CD1c-positive myeloid dendritic cell (primary cell): ENCODE results near the gene PLCXD1.
"Not testable (repeated sequence)": the region's sequence is repeated elsewhere in the genome, so short reads cannot be mapped to it uniquely, and the experiment has no call there.

Experiments used
- DNase-seq: peaks from one replicate; pipeline ENCODE4 v3.0.0-alpha.2; 2016; ENCODE audit errors: extremely low spot score

The PLCXD1 gene, protein sequence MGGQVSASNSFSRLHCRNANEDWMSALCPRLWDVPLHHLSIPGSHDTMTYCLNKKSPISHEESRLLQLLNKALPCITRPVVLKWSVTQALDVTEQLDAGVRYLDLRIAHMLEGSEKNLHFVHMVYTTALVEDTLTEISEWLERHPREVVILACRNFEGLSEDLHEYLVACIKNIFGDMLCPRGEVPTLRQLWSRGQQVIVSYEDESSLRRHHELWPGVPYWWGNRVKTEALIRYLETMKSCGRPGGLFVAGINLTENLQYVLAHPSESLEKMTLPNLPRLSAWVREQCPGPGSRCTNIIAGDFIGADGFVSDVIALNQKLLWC

DNA sequence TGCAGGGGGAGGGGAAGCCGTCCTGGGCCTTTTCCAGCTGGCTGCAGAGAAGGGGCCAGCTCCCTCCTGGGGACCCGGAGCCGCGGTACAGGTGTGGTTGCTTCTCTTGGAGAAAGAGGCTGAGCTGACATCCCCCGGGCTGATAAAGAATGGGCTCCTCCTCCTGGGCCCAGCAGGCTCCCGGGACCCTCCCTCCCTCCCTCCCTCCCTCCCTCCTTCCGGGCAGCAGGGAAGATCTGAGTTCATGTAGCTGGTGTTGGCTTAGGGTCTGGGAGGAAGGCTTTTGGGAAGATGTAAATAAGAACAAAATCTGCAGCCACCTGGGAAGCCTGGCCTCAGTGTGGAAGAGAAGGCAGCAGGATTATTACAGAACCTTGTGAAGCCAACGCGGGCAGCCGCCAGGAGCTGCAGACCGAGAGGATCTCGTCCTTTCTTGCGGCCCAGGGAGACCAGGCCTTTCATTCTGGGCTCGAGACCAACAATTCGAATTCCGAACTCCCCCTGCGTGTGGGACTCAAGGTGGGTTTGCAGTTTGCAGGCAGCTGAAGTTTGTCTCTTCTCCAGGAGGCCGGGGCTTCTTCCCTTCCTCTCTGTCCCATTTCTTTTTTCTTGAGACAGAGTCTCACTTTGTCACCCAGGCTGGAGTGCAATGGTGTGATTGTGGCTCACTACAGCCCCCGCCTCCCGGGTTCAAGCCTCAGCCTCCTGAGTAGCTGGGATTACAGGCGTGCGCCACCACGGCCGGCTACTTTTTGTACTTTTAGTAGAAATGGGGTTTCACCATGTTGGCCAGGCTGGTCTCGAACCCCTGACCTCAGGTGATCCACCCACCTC lies at the start of gene PLCXD1:
TSS of gene PLCXD1 (plus strand) at position 216 of the 834 bp plus-strand sequence. CDS start 2,807 bp downstream, outside the sequence.
- no peak for DNase-seq

DNA sequence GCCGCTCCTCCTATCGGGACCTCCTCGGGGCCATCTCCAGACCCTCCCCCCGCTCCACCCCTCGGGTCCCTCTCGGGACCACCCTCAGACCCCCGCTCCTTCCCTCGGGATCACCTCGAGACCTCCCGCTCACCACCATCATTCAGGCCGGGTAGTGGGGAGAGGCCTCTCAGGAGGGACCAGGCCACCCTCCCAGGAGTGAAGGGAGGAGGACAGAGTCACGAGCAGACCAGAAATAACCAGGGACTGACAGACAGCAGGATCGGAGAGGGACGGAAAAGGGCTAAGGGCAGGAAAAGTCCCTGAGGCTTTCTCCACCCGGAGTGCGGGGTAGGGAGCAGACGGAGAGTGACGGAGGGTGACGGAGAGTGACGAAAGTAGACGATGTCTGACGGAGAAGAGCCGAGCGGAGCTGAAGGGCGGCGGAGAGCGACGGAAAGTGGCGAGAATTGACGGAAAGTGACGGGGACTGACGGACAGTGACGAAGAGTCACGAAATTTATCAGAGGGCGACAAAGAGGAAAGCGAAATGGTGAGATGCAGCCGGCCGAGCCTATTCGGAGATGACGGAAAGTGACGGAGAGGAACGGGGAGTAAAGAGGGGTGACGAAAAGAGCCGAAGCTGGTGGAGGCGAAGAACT lies 49.4 kb upstream of the PLCXD1 start:
- not testable (repeated sequence) for DNase-seq

DNA sequence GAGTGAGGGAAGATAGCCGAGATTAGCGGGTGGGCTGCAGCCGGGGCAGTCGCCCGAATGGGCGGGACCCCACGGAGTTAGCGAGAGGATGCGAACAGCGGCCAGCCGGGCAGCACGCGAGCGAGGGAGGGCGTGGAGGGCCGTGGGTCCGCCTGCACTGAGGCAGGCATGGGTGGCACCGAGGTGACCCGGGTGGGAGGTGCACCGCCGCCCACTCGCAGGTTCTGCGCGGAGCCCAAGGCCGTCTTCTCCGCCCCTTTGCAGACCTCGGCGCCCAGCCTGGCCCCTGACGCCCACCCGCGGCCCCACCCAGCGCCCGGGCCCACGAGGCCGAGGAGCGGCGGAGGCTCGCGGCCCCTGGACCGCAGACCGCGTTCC lies 48.9 kb upstream of the PLCXD1 start:
- not testable (repeated sequence) for DNase-seq

DNA sequence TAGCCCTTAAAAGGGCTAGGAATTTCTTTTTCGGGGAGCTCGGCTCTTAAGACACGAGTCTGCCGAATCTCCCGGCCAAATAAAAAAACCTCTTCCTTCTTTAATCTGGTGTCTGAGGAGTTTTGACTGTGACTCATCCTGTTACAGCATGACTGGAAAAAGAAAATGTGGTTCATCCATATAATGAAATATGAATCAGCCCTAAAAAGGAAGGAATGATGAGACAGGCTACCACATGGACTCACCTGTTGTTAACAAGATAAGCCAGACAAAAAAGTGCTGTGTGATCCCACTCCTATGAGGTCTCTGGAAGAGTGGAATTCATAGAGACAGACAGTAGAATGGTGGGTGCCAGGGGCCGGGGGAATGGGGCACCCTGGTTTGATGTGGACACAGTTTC lies 45.0 kb upstream of the PLCXD1 start:
- not testable (repeated sequence) for DNase-seq

DNA sequence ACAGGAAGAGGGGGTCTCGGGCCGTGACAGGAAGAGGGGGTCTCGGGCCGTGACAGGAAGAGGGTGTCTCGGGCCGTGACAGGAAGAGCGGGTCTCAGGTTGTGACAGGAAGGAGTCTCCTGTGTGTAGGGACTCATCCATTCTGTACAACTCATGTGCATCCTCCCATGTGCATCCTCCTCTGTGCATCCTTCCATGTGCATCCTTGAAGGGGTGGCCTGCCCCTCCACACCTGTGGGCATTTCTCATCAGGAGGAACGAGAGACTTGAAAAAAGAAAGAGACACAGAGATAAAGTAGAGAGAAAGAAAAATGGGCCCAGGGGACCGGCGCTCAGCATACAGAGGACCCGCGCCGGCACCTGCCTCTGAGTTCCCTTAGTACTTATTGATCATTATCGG lies 30.2 kb upstream of the PLCXD1 start:
- DNase-seq: no peak

DNA sequence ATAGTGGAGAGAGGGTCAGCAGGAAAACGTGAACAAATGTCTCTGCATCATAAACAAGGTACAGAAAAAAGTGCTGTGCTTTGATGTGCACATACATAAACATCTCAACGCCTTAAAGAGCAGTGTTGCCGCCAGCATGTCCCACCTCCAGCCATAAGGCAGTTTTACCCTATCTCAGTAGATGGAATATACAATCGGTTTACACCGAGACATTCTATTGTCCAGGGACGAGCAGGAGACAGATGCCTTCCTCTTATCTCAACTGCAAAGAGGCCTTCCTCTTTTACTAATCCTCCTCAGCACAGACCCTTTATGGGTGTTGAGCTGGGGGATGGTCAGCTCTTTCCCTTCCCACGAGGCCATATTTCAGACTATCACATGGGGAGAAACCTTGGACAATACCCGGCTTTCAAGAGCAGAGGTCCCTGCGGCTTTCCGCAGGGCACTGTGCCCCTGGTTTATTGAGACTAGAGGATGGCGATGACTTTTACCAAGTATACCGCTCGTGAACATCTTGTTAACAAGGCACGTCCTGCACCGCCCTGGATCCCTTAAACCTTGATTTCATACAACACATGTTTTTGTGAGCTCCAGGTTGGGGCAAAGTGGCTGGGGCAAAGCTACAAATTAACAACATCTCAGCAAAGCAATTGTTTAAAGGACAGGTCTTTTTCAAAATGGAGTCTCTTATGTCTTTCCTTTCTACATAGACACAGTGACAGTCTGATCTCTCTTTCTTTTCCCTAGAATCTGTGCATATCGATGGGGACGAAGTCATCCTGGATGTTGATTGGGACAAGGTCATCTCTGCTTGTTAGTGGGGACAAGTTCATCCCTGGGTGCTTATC lies 29.6 kb upstream of the PLCXD1 start:
- not testable (repeated sequence) for DNase-seq

DNA sequence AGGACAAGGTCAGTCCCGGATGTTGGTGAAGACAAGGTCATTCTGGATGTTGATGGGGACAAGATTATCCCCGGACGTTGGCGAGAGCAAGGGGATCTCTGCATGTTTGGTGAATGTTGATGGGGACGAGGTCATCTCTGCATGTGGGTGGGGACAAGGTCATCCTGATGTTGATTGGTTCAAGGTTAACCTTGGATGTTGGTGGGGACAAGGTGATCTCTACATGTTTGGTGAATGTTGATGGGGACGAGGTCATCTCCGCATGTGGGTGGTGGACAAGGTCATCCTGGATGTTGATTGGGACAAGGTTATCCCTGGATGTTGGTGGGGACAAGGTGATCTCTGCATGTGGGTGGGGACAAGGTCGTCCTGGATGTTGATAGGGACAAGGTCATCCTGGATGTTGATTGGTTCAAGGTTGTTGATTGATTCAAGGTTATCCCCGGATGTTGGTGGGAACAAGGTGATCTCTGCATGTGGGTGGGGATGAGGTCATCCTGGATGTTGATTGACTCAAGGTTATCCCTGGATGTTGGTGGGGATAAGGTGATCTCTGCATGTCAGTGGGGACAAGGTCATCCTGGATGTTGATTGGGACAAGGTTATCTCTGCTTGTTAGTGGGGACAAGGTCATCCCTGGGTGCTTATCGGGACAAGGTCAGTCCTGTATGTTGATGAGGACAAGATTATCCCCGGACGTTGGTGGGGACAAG lies 28.8 kb upstream of the PLCXD1 start:
- DNase-seq: no peak

DNA sequence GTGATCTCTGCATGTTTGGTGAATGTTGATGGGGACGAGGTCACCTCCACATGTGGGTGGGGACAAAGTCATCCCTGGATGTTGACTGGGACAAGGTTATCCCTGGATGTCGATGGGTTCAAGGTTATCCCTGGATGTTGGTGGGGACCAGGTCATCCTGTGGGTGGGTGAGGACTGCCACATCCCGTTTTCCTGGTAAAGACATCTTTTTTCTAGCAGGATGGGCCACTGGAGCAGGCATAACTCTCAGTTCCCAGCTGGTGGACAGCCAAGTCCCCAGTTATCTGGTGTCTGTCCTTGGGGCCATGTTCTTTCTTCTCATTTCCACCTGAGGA lies 28.3 kb upstream of the PLCXD1 start:
- no peak for DNase-seq

DNA sequence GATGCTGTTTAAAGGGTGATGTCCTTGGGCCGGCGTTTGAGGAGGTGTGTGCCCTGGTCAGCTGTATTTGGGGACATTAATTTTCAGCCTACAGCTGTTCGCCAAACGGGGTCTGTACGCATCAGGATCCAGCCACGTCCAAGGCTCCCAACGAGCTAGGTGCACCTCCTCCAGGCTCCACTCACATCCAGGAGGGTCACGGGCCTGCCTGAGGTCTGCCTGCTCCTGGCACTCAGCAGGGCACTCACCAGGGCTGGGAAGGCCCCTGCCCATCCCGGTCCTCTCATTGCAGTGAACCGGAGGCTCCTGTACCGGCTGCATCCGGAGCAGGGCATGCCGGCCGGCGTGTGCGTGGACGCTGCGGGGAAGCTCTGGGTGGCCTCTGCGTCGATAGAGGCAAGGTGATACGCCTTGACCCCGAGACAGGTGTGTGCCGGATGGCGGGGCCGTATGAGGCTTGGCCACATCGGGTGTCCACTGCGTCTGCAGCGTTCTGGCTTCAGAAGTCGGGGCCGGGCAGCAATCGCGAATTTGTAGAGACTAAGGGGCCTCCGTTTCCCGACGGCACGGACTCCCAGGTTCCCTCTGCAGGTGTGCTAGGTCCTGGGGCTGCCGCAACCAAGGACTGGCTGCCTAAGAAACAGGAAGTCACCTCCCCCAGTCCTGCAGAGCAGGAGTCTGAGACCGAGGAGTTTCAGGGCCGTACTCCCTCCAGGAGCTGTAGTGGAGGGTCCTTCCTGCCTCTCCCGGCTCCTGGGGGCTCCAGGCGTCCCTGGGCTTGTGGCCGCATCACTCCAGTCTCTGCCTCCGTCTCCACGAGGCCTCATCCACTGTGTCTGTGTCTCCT lies 27.5 kb upstream of the PLCXD1 start:
- no peak for DNase-seq

DNA sequence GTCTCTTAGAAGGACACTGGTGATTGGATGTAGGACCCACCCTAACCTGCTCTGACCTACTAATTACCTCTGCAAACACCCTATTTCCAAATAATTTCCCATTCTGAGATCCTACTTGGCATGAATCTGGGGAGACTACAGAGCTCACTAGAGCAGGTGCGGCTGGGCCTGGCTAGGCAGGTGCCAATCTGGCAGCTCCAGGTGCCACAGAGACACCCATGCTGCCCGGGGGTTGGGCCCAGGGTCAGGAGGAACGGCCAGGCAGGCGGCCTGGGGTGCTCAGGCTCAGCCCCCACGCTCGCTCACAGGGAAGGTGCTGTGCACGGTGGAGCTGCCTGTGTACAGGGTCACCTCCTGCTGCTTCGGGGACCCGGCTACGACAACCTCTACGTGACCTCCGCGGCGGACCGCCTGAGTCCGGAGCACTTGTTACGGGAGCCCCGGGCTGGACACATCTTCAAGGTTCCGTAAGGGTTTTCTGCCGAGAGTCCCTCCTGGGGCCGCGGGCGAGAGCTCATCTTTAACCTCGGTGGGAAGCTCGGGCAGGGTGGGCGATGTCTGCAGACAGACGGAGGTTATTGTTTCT lies 26.5 kb upstream of the PLCXD1 start:
- no peak for DNase-seq

DNA sequence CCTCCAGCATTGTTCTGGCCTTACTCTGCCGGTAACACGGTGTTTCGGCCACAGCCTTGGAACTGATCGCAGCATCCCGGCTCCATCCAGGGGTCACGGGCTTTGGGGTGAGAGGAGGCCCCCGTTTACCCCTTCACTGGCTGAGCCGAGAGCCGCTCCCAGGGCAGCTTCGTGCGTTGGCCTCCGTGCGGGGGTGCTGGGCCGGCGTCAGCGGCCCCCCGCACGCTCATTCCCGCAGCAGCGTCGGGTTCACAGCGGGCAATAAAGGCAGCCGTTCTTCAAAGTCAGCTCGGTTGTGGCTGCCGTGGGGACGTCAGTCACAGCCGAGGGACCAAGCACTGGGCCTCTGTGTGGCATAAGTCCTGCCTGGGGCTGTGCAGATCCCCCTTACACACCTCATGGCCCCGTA lies 25.3 kb upstream of the PLCXD1 start:
- no peak for DNase-seq

DNA sequence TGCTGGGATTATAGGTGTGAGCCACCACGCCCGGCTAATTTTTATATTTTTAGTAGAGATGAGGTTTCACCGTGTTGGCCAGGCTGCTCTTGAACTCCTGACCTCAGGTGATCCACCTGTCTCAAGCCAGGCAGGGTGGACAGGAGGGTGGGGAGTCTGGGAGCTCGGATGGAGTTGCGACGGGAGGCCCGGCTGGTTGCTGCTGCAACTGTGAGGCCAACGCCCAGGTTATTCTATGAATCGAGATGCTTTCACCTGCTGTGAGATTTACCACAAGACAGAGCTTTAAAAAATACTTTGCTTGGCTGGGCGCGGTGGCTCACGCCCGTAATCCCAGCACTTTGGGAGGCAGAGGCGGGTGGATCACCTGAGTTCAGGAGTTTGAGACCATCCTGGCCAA lies 24.1 kb upstream of the PLCXD1 start:
- not testable (repeated sequence) for DNase-seq

DNA sequence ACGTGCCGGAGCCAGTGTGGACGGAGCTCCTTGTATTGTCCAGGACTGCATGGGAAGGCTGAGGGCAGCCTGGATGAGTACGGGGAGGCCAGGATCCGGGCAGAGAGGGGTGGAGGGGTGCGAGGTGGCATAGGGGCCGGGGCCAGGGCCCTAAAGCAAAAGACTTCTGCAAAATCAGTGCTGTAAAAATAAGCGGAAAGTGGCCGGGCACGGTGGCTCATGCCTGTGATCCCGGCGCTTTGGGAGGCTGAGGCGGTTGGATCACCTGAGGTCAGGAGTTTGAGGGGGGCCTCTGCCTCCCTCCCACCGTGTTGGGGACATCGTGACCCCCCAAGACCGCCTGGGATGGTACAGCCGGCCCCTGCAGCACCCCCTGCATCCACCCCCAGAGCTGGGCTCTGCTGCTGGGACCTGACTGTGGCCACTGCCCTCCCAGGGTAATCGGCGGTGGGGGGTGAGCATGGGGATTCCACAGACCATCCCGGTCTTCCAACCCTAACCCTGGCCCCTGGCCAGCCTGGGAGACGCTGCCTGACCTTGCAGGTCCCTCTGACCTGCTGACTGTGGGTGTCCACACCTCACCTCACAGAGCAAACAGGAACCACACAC lies 23.4 kb upstream of the PLCXD1 start:
- no peak for DNase-seq

DNA sequence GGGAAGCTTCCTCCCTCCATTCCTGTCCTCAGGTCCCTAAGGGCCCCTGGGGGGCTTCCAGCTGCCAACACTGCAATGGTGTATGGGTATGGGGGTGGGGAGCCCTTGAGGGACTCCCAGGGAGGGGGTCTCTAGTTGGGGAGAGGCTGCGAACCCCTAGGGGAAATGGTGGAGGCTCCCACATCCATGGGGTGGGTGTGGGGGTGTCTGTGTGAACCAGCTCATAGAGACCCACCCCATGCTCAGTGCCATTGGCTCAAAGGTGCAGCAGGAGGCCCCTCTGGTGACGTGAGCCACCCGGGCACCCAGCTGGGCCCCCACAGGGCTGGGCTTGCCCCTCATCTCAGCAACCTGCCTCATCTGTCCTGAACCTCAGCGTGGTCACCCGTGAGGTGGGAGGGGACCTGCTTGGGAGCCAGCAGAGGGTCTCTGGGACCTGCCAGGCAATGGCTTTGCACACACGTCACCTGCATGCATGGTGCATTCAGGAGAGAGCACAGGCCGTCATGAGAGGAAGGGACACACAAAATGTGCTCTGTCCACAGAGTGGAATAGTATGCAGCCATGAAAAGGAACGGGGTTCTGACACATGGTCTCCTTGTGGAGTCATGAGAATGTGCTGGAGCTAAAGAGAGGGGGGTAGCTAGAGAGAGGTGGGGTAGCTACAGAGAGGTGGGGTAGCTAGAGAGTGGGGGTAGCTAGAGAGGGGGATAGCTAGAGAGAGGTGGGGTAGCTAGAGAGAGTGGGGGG lies 22.7 kb upstream of the PLCXD1 start:
- no peak for DNase-seq

DNA sequence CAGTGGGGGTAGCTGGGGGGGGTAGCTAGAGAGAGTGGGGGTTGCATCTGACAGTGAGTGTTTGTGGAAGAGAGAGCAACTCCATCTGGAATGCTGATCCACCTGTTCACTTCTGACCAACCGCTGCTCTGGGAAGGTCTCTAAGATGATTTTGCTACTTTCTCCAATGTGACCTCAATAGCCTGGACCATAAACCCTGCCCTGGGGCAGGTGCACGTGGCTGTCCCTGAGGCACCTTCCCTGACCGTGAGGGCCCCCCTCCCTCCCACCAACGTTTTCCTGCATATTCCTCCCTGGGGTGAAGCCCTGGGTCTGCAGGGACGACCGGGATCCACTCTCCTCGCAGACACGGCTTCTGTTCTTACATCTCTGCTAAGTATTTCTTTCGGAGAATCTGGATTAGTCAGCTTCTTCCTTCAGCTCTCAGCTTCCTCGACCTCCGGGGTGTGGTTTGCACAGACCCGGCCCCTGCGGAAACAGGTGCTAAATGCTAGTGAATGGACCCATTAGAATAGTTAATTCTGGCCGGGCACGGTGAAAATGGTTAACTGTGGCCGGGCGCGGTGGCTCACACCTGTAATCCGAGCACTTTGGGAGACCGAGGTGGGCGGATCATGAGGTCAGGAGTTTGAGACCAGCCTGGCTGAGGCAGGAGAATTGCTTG lies 21.4 kb upstream of the PLCXD1 start:
- DNase-seq: no peak

DNA sequence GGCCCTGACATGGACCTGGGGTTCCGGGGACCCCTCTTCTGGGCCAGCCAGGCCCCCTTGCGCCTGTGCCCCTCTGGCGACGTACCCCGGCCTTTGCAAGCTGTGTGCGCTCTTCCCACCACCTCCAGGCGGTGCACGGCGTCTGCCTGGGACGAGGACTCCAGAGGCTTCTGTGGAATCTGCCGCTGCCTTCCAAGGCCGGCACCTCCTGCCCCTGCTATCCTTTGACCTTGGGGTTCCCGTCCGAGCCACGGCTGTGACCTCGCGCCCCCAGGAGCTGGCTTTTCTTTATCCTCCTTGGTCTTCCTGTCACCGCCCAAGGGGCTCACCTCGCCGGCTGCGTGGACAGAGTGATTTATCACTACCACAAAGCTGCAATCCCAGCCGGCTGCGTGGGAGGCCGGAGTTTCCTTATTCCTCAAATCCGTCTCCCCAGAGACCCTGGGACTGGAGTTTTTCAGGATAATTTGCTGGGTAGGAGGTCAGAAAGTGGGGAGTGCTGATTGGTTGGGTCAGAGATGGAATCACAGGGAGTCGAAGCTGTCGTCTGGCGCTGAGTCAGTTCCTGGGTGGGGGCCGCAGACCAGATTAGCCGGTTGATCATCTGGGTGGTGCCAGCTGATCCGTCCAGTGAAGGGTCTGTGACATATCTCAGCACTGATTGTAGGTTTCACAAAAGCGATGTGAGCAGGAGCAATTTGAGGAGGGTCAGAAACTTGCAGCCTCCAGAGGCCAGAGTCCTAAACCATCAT lies 19.8 kb upstream of the PLCXD1 start:
- no peak for DNase-seq

DNA sequence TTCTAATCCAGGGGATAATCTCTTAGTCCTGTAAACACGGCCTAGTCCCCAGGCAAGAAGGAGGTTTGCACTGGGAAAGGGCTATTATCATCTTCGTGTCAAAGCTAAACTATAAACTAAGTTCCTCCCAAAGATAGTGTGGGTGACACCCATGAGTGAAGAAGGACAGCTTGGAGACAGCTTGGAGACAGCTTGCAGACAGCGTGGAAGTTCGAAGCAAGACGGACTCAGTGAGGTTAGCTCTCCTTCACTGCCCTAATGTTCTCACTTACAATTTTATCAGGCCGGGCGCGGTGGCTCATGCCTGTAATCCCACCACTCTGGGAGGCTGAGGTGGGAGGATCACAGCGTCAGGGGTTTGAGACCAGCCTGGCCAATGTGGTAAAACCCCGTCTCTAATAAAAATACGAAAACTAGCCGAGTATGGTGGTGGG lies 19.2 kb upstream of the PLCXD1 start:
- DNase-seq: no peak
